Muscle layer of duodenum (tissue), 2 donors: ENCODE data around the gene ZCCHC2.

Experiments
- H3K27ac ChIP-seq: one replicate; pipeline ENCODE4 v1.7.0; 2013; ENCODE audit warnings: mild to moderate bottlenecking, low read length
- H3K27me3 ChIP-seq: one replicate; pipeline ENCODE4 v1.7.0; 2013; ENCODE audit warnings: low read depth, mild to moderate bottlenecking, control low read depth, low read length
- H3K36me3 ChIP-seq, 2 donors: one replicate each; pipeline ENCODE4 v1.7.0; 2013; ENCODE audit warnings: low read length in 2 of 2, control low read depth in 1 of 2, mild to moderate bottlenecking in 1 of 2; ENCODE audit not compliant: insufficient read depth in 2 of 2, control insufficient read depth in 1 of 2
- H3K4me1 ChIP-seq, 2 donors: one replicate each; pipeline ENCODE4 v1.7.0; 2013; ENCODE audit warnings: low read length in 2 of 2, mild to moderate bottlenecking in 2 of 2, control low read depth in 1 of 2, moderate library complexity in 1 of 2; ENCODE audit not compliant: insufficient read depth in 2 of 2, control insufficient read depth in 1 of 2
- H3K4me3 ChIP-seq, 2 donors: one replicate each; pipeline ENCODE4 v1.7.0; 2013; ENCODE audit warnings: low read length in 2 of 2, low read depth in 1 of 2, mild to moderate bottlenecking in 1 of 2
- H3K9me3 ChIP-seq, 2 donors: one replicate each; pipeline ENCODE4 v1.7.0; 2013; ENCODE audit warnings: low read length in 2 of 2, control low read depth in 1 of 2, mild to moderate bottlenecking in 1 of 2; ENCODE audit not compliant: control insufficient read depth in 1 of 2
- donor health status: healthy.

ZCCHC2 gene

DNA sequence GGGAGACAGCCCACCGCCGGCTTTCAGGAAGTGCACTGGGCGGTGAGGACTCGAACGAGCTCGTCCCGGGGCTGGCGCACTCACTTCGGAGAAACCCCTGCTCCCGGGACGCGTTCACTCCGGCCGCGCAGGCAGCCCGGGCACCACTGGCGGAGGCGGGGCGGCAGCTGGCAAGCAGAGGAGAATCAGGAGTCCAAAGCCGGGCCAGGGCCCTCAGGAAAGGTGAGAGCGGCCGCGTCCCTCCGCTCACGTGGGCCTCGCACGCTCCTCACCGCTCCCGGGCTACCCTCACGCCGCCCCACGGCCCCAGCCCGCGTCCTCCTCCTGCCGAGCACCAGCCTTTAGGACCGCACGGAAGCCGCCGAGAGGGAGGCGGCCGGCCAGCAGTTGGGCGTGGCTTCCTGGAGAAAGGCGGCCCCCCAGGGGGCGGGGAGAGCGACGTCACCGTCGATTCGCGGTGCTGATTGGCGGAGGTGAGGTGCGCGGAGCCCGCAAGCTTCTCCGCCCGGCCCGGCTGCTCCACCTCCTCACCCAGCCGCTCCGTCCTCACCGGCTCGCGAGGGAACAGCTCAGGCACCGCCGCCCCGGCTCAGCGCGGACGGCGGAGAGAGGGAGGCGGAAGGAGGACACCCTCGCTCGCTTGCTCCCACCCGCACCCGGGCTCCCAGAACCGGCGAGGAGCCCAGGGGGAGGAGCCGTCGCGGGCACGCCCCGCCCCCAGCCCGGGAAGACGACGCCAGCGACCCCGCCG is at the start of gene ZCCHC2:
Gene ZCCHC2 (plus strand): TSS at position 522 of the 751 bp plus-strand sequence. CDS start 400 bp downstream, outside the sequence.
- H3K4me3 ChIP-seq = peak within 1 kb of the TSS; percentile 90 to 98
- no peaks in the 10 kb centered on the region for H3K27me3 ChIP-seq

DNA sequence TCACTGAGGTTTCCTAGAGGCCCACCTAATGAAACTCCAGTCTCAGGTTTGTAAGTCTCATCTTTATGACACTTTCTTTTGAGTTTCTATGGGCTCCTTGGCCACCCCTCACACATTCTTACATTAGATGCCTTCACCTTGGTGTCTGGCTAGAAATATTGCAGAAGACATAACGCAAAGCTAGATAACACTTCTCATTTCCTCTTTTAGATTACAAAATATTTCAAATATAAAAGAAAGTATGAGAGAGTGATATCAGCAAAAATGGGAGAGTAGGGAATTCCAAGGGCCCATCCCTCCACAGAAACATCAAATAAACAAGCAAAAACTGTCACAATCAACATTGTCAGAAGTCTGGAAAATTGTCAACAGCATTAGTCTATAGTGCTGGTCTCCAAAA is 43.3 kb upstream of the ZCCHC2 start:
- no peak overlapping the region for H3K4me3 ChIP-seq
- no peaks in the 10 kb centered on the region for H3K4me1 ChIP-seq
- no peaks in the 10 kb centered on the region for H3K36me3 ChIP-seq
- H3K9me3 ChIP-seq = peaks cover 9 to 13% of the 10 kb centered on the region in 2 donors
- H3K27ac ChIP-seq = no peak overlapping the region
- H3K27me3 ChIP-seq = no peaks in the 10 kb centered on the region

More for the DNA sequence above, at the start of gene ZCCHC2:
- Histone ChIP-seq H3K36me3 (no peaks in the 10 kb centered on the region), H3K9me3 (no peaks in the 10 kb centered on the region), H3K27ac (peak within 1 kb of the TSS; percentile 93), H3K4me1 (peaks cover 14 to 22% of the 10 kb centered on the region in 2 donors)

DNA sequence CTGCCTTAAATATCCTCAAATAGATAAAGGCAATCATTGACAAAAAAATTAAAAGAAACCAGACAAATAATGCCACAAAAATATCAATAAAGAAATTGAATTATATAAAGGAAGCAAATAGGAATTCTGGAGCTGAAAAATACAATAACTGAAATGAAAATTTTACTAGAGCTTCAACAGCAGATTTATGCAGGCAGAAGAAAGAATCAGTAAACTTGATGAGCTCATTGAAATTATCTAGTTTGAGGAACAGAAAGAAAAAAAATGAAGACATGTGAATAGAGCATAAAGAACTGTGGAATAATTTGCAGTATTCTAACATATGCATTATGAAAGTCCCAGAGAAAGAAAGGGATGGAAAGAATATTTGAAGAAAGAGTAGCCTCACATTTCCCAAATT is 41.9 kb upstream of the ZCCHC2 start:
- no peaks in the 10 kb centered on the region for H3K27me3 ChIP-seq
- no peaks in the 10 kb centered on the region for H3K36me3 ChIP-seq
- H3K4me3 ChIP-seq = no peak overlapping the region

DNA sequence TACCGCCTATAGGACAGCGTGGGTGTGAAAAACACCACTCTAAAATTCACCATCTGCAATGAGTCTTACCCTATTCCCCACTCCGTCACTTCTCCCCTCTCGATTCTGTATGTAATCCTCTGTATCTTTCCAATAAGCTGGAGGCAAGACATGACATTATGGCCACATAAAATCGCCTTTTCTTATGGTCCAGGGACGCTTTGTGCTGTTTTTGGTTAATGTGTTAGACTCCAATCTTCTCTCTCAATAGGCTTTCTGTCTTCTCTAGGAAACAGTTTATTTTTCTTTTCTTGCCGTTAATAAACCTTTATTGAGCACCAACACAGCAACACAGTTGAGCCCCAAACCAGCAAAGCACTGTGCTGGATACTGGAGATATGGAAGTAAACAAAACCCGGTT is 37.9 kb upstream of the ZCCHC2 start:
- Histone ChIP-seq H3K27ac (no peak overlapping the region), H3K4me1 (no peaks in the 10 kb centered on the region), H3K9me3 (peaks cover 9 to 11% of the 10 kb centered on the region in 2 donors), H3K27me3 (no peaks in the 10 kb centered on the region), H3K36me3 (no peaks in the 10 kb centered on the region), H3K4me3 (no peak overlapping the region)

More for the DNA sequence above, 41.9 kb upstream of the ZCCHC2 start:
- Histone ChIP-seq H3K9me3 (peaks cover 9 to 13% of the 10 kb centered on the region in 2 donors), H3K4me1 (no peaks in the 10 kb centered on the region), H3K27ac (no peak overlapping the region)

DNA sequence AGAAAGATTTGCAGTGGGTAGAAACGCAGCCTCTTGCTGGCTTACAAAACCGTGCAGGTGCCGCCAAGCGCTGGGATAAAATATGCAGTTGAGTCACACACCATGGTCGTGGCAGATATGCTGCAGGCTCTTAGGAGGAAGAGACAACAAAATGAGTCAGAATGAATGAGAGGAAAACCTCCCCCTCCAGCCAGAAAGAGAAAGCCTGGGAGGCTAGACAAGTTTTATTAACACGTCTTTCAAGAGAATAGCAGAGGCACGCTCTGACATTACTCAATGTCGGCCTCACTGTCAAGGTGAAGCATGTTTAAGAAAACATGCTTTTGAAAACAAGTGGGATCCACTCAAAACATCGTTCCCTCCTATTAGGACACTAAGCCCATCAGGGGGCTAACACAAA is 37.1 kb upstream of the ZCCHC2 start:
- Histone ChIP-seq H3K36me3 (no peaks in the 10 kb centered on the region), H3K4me3 (no peak overlapping the region), H3K27me3 (no peaks in the 10 kb centered on the region), H3K9me3 (peaks cover 3 to 5% of the 10 kb centered on the region in 2 donors), H3K4me1 (no peaks in the 10 kb centered on the region), H3K27ac (no peak overlapping the region)

DNA sequence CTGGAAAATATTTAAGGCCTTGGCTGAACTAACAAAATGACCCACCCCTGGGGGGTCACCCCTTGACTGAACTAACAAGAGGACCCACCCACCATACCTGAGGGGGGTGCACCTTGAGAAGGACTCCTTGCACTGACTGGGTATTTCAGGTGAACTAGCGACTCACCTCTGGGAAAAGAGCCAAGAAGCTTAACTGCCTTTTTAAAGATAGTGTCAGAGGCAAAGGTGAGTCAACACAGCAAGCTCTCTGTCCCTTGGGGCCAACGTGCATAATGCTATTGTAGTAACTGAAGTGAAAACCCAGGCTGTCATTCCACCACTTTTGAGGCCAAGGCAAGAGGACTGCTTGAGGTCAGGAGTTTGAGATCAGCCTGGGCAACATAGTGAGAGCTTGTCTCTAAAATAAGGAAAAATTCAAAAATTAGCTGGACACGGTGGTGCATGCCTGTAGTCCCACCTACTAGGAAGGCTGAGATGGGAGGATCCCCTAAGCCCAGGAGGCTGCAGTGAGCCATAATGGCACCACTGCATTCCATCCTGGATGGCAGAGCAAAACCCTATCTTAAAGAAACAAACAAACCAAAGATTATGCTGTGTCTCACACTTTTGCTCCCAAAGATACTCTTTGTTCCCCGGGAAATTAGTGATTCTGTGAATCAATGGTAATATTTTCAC is 36.4 kb upstream of the ZCCHC2 start:
- Histone ChIP-seq H3K9me3 (peaks cover 0 to 2% of the 10 kb centered on the region in 2 donors), H3K27me3 (no peaks in the 10 kb centered on the region), H3K4me3 (no peak overlapping the region), H3K36me3 (no peaks in the 10 kb centered on the region), H3K27ac (no peak overlapping the region), H3K4me1 (no peaks in the 10 kb centered on the region)

DNA sequence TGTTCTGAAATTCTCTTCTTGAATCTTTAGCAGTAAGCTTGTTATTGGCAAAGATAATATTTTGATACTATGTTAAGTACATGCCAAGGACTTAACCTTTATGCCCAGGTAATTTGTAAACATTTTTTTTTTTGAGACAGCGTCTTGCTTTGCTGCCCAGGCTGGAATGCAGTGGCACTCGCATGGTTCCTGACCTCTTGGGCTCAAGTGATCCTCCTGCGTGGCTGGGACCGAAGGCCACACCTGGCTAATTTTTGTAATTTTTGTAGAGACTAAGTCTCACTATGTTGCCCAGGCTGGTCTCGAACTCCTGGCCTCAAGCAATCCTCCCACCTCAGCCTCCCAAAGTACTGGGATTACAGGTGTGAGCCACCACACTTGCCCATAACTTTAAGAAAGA is 35.7 kb upstream of the ZCCHC2 start:
- H3K4me3 ChIP-seq = no peak overlapping the region
- no peak overlapping the region for H3K27ac ChIP-seq
- no peaks in the 10 kb centered on the region for H3K27me3 ChIP-seq
- H3K36me3 ChIP-seq = no peaks in the 10 kb centered on the region
- no peaks in the 10 kb centered on the region for H3K4me1 ChIP-seq
- peaks cover 0 to 2% of the 10 kb centered on the region in 2 donors for H3K9me3 ChIP-seq

DNA sequence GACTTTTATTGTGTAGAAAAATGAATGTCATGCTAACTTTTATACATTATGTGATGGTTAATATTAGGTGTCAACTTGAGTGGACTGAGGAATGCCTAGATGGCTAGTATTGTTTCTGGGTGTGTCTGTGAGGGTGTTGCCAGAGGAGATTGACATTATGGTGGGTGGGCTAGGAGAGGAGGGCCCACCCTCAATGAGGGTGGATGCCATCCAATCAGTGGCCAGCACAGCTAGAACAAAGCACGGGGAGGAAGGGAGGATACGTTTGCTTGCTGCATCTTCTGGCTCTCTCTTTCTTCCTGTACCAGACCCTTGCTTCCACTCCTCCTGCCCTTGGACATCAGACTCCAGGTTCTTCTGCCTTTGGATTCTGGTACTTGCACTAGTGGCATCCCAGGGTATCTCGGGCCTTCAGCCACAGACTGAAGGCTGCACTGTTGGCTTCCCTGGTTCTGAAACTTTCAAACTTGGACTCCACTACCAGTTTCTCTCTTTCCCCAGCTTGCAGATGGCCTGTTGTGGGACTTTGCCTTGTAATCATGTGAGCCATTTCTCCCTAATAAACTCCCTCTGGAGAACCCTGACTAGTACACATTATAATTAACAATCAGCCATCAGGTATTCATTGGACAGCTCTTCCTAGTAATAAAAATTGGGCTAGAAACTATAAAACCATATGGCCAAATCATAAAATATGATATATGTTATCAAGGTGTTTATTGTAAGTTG is 31.7 kb upstream of the ZCCHC2 start:
- no peaks in the 10 kb centered on the region for H3K4me1 ChIP-seq
- H3K27me3 ChIP-seq = no peaks in the 10 kb centered on the region
- H3K27ac ChIP-seq = no peak overlapping the region
- no peaks in the 10 kb centered on the region for H3K9me3 ChIP-seq
- no peaks in the 10 kb centered on the region for H3K36me3 ChIP-seq
- H3K4me3 ChIP-seq = no peak overlapping the region

DNA sequence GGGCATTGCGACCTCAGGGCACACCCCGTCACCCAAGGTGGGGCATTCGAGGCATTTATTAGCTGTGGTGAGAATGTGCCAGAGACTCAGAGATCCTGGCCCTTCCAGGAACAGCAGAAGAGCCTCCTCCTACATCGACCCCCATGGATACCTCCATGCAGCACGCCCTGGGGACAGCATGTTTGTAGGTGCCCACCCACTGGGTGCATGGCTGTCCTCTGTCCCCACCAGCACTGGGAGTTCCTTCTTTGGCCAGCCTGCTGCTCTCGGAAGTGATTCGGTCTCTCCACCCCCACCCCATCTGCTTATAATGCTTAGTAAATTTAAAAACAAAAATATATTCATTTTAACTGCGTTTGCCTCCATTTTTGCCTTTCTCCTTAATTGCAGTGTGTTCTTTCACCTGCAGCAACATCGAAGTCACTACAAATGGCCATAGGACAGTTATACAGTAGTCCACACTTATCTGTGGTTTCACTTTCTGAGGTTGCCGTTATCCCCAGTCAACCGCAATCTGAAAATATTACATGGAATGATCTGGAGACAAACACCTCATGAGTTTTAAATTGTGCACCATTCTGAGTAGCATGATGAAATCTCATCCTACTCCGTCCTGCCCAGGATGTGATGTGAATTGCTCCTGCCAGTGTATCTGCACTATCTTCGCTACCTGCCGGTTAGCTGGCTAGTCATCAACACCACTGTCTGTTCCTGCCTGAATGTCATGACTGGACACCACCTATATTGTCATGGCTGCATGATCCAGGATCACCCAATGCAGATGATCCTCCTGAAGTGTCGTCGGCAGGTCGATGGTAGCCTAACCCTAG is 29.6 kb upstream of the ZCCHC2 start:
- Histone ChIP-seq H3K36me3 (no peaks in the 10 kb centered on the region), H3K27me3 (no peaks in the 10 kb centered on the region), H3K4me3 (no peak overlapping the region), H3K9me3 (no peaks in the 10 kb centered on the region), H3K4me1 (no peaks in the 10 kb centered on the region), H3K27ac (no peak overlapping the region)

DNA sequence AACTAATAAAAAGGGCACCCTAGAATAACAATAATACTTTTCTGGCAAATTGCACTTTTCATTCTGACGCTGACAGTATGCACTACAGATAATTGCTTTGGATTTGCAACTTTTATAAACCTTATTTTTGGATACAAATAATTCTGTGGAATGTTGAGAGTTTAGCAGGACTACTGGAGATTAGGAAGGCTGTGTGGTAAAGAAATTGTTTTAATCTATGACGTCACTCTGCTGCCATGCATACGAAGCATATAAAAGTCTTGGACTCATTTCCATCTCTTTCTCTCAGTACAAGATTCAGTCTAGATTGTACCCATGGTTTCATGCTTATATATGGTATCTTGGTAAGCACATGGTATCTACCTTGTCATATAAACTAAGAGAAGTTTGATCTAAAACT is 28.1 kb upstream of the ZCCHC2 start:
- no peaks in the 10 kb centered on the region for H3K9me3 ChIP-seq
- H3K27ac ChIP-seq = no peak overlapping the region
- H3K4me3 ChIP-seq = no peak overlapping the region
- no peaks in the 10 kb centered on the region for H3K27me3 ChIP-seq
- H3K4me1 ChIP-seq = peaks cover 3 to 7% of the 10 kb centered on the region in 2 donors
- no peaks in the 10 kb centered on the region for H3K36me3 ChIP-seq
